Gastrocnemius medialis (tissue), 4 donors: Measurements from ENCODE around the gene CCDC63. TPM values are rescaled to one million over a fixed set of nuclear protein-coding genes. Genes with fewer than 3 reads are reported as not detected.

Source experiments
- ATAC-seq, 2 donors: fragments of 150-250 bp; one replicate each; pipeline ENCODE4 v1.9.1; 2016
- DNase-seq, 2 donors: peaks; one replicate each; pipeline ENCODE4 v3.0.0-alpha.2; 2019
- H3K27ac ChIP-seq, 4 donors: fragments of 200-600 bp; sonication (generic); 1 replicate in 1 of 4; 2 replicates in 3 of 4; pipeline ENCODE4 v1.5.1; 2016 to 2018; ENCODE audit warnings: mild to moderate bottlenecking in 2 of 4, moderate library complexity in 1 of 4
- H3K27me3 ChIP-seq, 3 donors: fragments of 200-600 bp; sonication (generic) in 2 of 3; 1 replicate in 1 of 3; 2 replicates in 2 of 3; pipeline versions ENCODE4 v1.5.1 to v1.6.0; 2016 to 2019; ENCODE audit warnings: mild to moderate bottlenecking in 1 of 3, moderate library complexity in 1 of 3
- H3K36me3 ChIP-seq, 2 donors: fragments of 200-600 bp; sonication (generic) in 1 of 2; one replicate each; pipeline ENCODE4 v1.5.1; 2017 to 2018
- H3K4me1 ChIP-seq, 2 donors: fragments of 200-600 bp; sonication (generic) in 1 of 2; one replicate each; pipeline ENCODE4 v1.5.1; 2016 to 2017; ENCODE audit warnings: mild to moderate bottlenecking in 2 of 2
- H3K4me3 ChIP-seq, 4 donors: fragments of 200-600 bp; sonication (generic) in 3 of 4; 1 replicate in 1 of 4; 2 replicates in 3 of 4; pipeline ENCODE4 v1.5.1; 2016 to 2019; ENCODE audit warnings: mild to moderate bottlenecking in 2 of 4
- H3K9me3 ChIP-seq, 3 donors: fragments of 200-600 bp; sonication (generic) in 2 of 3; 1 replicate in 1 of 3; 2 replicates in 2 of 3; pipeline ENCODE4 v1.5.1; 2016 to 2019
- CTCF ChIP-seq, 5 experiments: fragments of 450-650 bp in 3 of 5; fragments of 200-600 bp in 2 of 5; sonication (generic) in 2 of 5; IDR thresholded peaks in 4 of 5; conservative IDR thresholded peaks in 1 of 5; 1 replicate in 4 of 5; 2 replicates in 1 of 5; pipeline ENCODE4 v1.5.1; 2016 to 2019; ENCODE audit warnings: antibody characterized with exemption in 5 of 5, mild to moderate bottlenecking in 3 of 5, moderate library complexity in 3 of 5
- POLR2A ChIP-seq, 2 donors: fragments of 450-650 bp; IDR thresholded peaks; one replicate each; pipeline ENCODE4 v1.6.1; 2017; ENCODE audit warnings: antibody characterized with exemption in 2 of 2, mild to moderate bottlenecking in 2 of 2, moderate library complexity in 2 of 2
- in situ Hi-C, 4 donors: fragments of 200-750 bp; cut with MboI; loops; one replicate each; pipeline versions ENCODE4 v1.15.0 to v1.8.0; 2017; ENCODE audit warnings: low sequenced_read_pairs in 4 of 4
- intact Hi-C: fragments of 100-400 bp; cut with DNase I; formaldehyde crosslinking; loops from one replicate; pipeline ENCODE4 v1.15.1; 2023; ENCODE audit warnings: low total_unique reads
- total RNA-seq, 4 donors: library from RNA; depleted of rRNA; stranded (reverse); fragments of >200 nt; gene quantifications; one replicate each; pipeline versions ENCODE4 v1.1.0 to v1.2.3, GENCODE V29; 2016

CCDC63 gene
- total RNA-seq: not detected

GRCh38 chr12:110846615-110847566 is at the start of gene CCDC63:
TSS of gene CCDC63 (plus strand) at chr12:110846987. CDS start at chr12:110852955, 5,968 bp downstream.
- Histone ChIP-seq H3K27me3 (peaks cover 5 to 13% (median 6%) of the 10 kb centered on the region in 3 donors), H3K4me1 (peaks cover 6 to 15% of the 10 kb centered on the region in 2 donors), H3K4me3 (peak within 1 kb of the TSS; percentile 16 to 23 (median 21)), H3K9me3 (no peaks in the 10 kb centered on the region), H3K27ac (no peak within 1 kb of the TSS), H3K36me3 (no peaks in the 10 kb centered on the region)
- in situ Hi-C loops: loop anchor here in 1 of 4 donors (25.0 kb wide), 1 partner anchor 385 kb away; the partner anchor contains the start of genes ARPC3, FAM216A and GPN3
- peak in 2 of 5 experiments; percentile 42 to 44 for TF ChIP-seq CTCF (IDR thresholded peaks at IDR 0.05 in 4 of 5, conservative IDR thresholded peaks at IDR 0.05 in 1 of 5)
- no peak for TF ChIP-seq POLR2A (IDR thresholded peaks at IDR 0.05)
- ATAC-seq (peak; percentile 37 to 46), DNase-seq (peak; percentile 27 to 28)
- intact Hi-C loops: loop anchor here (5.0 kb wide), 1 partner anchor 40 kb away; no protein-coding TSS in a partner anchor

GRCh38 chr12:110798461-110798860 is 48.3 kb upstream of the CCDC63 start:
- DNase-seq (no peak), ATAC-seq (no peak)
- no peaks in the 10 kb centered on the region for H3K27me3 ChIP-seq
- H3K36me3 ChIP-seq: no peaks in the 10 kb centered on the region
- intact Hi-C loops (no loop called here), in situ Hi-C loops (no loop called here)
- H3K4me3 ChIP-seq: no peak overlapping the region
- H3K9me3 ChIP-seq: peaks cover 0 to 6% (median 0%) of the 10 kb centered on the region in 3 donors
- TF ChIP-seq POLR2A (IDR thresholded peaks at IDR 0.05) (no peak), CTCF (IDR thresholded peaks at IDR 0.05 in 4 of 5, conservative IDR thresholded peaks at IDR 0.05 in 1 of 5) (no peak)
- no peaks in the 10 kb centered on the region for H3K4me1 ChIP-seq
- H3K27ac ChIP-seq: no peak overlapping the region

GRCh38 chr12:110802489-110802888 is 44.3 kb upstream of the CCDC63 start:
- in situ Hi-C loops: no loop called here
- H3K9me3 ChIP-seq: peaks cover 0 to 6% (median 0%) of the 10 kb centered on the region in 3 donors
- DNase-seq (no peak), ATAC-seq (no peak)
- no peaks in the 10 kb centered on the region for H3K27me3 ChIP-seq
- no peaks in the 10 kb centered on the region for H3K36me3 ChIP-seq
- H3K27ac ChIP-seq: no peak overlapping the region
- H3K4me3 ChIP-seq: no peak overlapping the region
- TF ChIP-seq CTCF (IDR thresholded peaks at IDR 0.05 in 4 of 5, conservative IDR thresholded peaks at IDR 0.05 in 1 of 5): no peak
- TF ChIP-seq POLR2A (IDR thresholded peaks at IDR 0.05): no peak
- intact Hi-C loops: no loop called here
- H3K4me1 ChIP-seq: no peaks in the 10 kb centered on the region

- H3K27me3 ChIP-seq: no peaks in the 10 kb centered on the region
- H3K4me3 ChIP-seq: no peak overlapping the region
- no peak for DNase-seq
- H3K27ac ChIP-seq: no peak overlapping the region
- no peak for TF ChIP-seq POLR2A (IDR thresholded peaks at IDR 0.05)
- TF ChIP-seq CTCF (IDR thresholded peaks at IDR 0.05 in 4 of 5, conservative IDR thresholded peaks at IDR 0.05 in 1 of 5): no peak
- in situ Hi-C loops (no loop called here), intact Hi-C loops (no loop called here)
- H3K36me3 ChIP-seq: no peaks in the 10 kb centered on the region
- no peaks in the 10 kb centered on the region for H3K4me1 ChIP-seq
- no peak for ATAC-seq
- peaks cover 0 to 6% (median 0%) of the 10 kb centered on the region in 3 donors for H3K9me3 ChIP-seq
These were observed 42.4 kb upstream of the CCDC63 start for GRCh38 chr12:110804406-110804805.
